ENCODE measurements around the gene DUOX2. TPM values are rescaled to one million over a fixed set of nuclear protein-coding genes. Genes with fewer than 3 reads are reported as not detected.
"Not testable (repeated sequence)": the region's sequence is repeated elsewhere in the genome, so short reads cannot be mapped to it uniquely, and the experiment has no call there.

Gene DUOX2
- total RNA-seq, 1 experiment from 2014 or later, result 0.99 TPM

DNA sequence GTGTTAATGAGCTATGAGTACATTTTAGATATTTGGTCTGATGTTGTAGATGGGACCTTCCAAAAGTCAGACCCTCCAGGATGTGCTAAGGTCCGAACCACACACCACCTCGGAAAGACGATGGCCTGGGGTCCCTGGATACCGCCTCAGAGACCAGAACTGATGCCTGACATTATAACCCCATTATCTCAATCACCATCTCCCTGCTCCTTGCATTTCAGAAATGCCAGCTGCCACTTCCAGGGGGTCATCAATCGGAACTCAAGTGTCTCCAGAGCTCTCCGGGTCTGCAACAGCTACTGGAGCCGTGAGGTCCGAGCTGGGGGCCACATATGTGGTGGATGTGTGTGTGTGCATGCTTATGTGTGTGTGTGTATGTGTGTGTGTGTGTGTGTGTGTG is 23.7 kb upstream of the DUOX2 start:
- DNase-seq (ENCODE audit: low spot score), result no peak
- TF ChIP-seq, protein P1, sequence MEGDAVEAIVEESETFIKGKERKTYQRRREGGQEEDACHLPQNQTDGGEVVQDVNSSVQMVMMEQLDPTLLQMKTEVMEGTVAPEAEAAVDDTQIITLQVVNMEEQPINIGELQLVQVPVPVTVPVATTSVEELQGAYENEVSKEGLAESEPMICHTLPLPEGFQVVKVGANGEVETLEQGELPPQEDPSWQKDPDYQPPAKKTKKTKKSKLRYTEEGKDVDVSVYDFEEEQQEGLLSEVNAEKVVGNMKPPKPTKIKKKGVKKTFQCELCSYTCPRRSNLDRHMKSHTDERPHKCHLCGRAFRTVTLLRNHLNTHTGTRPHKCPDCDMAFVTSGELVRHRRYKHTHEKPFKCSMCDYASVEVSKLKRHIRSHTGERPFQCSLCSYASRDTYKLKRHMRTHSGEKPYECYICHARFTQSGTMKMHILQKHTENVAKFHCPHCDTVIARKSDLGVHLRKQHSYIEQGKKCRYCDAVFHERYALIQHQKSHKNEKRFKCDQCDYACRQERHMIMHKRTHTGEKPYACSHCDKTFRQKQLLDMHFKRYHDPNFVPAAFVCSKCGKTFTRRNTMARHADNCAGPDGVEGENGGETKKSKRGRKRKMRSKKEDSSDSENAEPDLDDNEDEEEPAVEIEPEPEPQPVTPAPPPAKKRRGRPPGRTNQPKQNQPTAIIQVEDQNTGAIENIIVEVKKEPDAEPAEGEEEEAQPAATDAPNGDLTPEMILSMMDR (conservative IDR thresholded peaks at IDR 0.05; ENCODE audit: low read depth, low read length), result no peak
- no peak for TF ChIP-seq EZH2 (IDR thresholded peaks at IDR 0.05; ENCODE audit: borderline replicate concordance, low read depth, low read length, poor library complexity, severe bottlenecking)
- Histone ChIP-seq H3K27me3 (replicated peaks; ENCODE audit: insufficient read depth, low read depth, low read length, poor library complexity) (no peaks in the 10 kb centered on the region), H3K9me3 (ENCODE audit: low read depth, low read length, poor library complexity, severe bottlenecking) (no peaks in the 10 kb centered on the region), H3K4me3 (ENCODE audit: low read depth, low read length, poor library complexity, severe bottlenecking) (no peak overlapping the region), H3K36me3 (ENCODE audit: insufficient read depth, low read length, poor library complexity, severe bottlenecking) (no peaks in the 10 kb centered on the region), H3K4me1 (ENCODE audit: insufficient read depth, low read length, poor library complexity, severe bottlenecking) (no peaks in the 10 kb centered on the region), H3K27ac (ENCODE audit: low read depth, low read length, poor library complexity, severe bottlenecking) (no peak overlapping the region)
- intact Hi-C loops (cut with micrococcal nuclease; ENCODE audit: unreplicated experiment), result no loop called here
- BruUV-seq (replicated peaks), result no TSS peak
- ChIA-PET CTCF (no interaction called here), POLR2A (ENCODE audit: low non-redundant PET) (no interaction called here)

DNA sequence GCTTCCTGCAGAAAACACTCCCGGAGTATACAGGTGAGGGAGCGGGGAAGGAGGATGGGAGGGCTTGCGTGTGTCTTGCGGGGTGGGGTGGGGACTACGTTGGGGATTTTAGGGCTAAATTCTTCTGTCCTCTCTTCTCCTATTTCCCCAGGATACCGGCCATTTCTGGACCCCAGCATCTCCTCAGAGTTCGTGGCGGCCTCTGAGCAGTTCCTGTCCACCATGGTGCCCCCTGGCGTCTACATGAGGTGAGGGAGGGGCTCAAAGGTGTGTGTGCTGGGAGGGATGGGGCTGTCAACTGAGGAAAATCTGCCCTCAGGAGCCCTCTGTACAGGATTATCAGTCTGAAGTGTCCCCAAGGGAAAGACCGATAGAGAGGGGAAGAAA is 22.4 kb upstream of the DUOX2 start:
- Histone ChIP-seq H3K36me3 (ENCODE audit: insufficient read depth, low read length, poor library complexity, severe bottlenecking) (no peaks in the 10 kb centered on the region), H3K27ac (ENCODE audit: low read depth, low read length, poor library complexity, severe bottlenecking) (no peak overlapping the region), H3K27me3 (replicated peaks; ENCODE audit: insufficient read depth, low read depth, low read length, poor library complexity) (no peaks in the 10 kb centered on the region), H3K4me1 (ENCODE audit: insufficient read depth, low read length, poor library complexity, severe bottlenecking) (no peaks in the 10 kb centered on the region), H3K4me3 (ENCODE audit: low read depth, low read length, poor library complexity, severe bottlenecking) (no peak overlapping the region), H3K9me3 (ENCODE audit: low read depth, low read length, poor library complexity, severe bottlenecking) (no peaks in the 10 kb centered on the region)
- ChIA-PET CTCF (no interaction called here), POLR2A (ENCODE audit: low non-redundant PET) (no interaction called here)
- intact Hi-C loops (cut with micrococcal nuclease; ENCODE audit: unreplicated experiment), result no loop called here
- DNase-seq (ENCODE audit: low spot score), result no peak
- TF ChIP-seq, protein P1 (conservative IDR thresholded peaks at IDR 0.05; ENCODE audit: low read depth, low read length), result no peak
- no peak for TF ChIP-seq EZH2 (IDR thresholded peaks at IDR 0.05; ENCODE audit: borderline replicate concordance, low read depth, low read length, poor library complexity, severe bottlenecking)
- no TSS peak for BruUV-seq (replicated peaks)

DNA sequence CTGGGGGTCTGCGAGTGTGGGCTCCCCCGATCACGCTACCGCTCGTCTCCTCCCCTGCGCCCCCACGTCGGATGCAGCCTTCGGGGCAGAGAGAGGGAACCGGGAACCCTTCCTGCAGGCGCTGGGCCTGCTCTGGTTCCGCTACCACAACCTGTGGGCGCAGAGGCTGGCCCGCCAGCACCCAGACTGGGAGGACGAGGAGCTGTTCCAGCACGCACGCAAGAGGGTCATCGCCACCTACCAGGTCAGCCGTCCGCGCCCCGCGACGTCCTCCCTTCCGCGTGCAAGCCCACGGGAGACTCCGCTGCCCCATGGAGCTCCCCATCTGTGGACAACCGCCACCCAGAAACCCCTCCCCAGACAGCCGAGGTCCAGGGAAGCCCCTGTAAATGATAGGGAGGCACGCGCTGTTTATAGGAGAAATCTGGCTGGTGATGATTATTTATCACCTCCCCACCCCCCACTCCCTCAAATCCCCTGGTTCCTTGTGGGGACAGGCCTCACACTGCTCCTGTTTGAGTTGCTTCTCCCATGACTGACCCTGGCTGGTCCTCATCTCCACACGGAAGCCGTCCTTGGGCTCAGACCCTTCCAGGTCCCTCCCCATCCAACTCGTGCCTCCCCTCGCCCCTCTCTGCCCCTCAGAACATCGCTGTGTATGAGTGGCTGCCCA is 21.9 kb upstream of the DUOX2 start:
- H3K27me3 ChIP-seq (replicated peaks; ENCODE audit: insufficient read depth, low read depth, low read length, poor library complexity); H3K4me3 ChIP-seq (ENCODE audit: low read depth, low read length, poor library complexity, severe bottlenecking); intact Hi-C loops (cut with micrococcal nuclease; ENCODE audit: unreplicated experiment); H3K9me3 ChIP-seq (ENCODE audit: low read depth, low read length, poor library complexity, severe bottlenecking); H3K27ac ChIP-seq (ENCODE audit: low read depth, low read length, poor library complexity, severe bottlenecking); POLR2A ChIA-PET (ENCODE audit: low non-redundant PET); CTCF ChIA-PET; H3K4me1 ChIP-seq (ENCODE audit: insufficient read depth, low read length, poor library complexity, severe bottlenecking); BruUV-seq (replicated peaks); H3K36me3 ChIP-seq (ENCODE audit: insufficient read depth, low read length, poor library complexity, severe bottlenecking); DNase-seq (ENCODE audit: low spot score): not testable (repeated sequence)
